ENCODE results near the gene RAI1.

Gene RAI1

GRCh38 chr17:17859909-17860765, 178.9 kb downstream of the RAI1 start:
- no peaks in the 10 kb centered on the region for H3K9me3 Mint-ChIP-seq

GRCh38 chr17:17860766-17861107, 179.5 kb downstream of the RAI1 start:
- DNase-seq (no peak), ATAC-seq (no peak)
- H3K27me3 Mint-ChIP-seq: no peaks in the 10 kb centered on the region
- no peaks in the 10 kb centered on the region for H3K36me3 Mint-ChIP-seq (ENCODE audit: low read depth)
- no peaks in the 10 kb centered on the region for H3K9me3 Mint-ChIP-seq
- H3K4me1 Mint-ChIP-seq: peaks cover 25% of the 10 kb centered on the region
- no peak overlapping the region for H3K4me3 Mint-ChIP-seq
- no peak overlapping the region for H3K27ac Mint-ChIP-seq

More at GRCh38 chr17:17859909-17860765, 178.9 kb downstream of the RAI1 start:
- peak; percentile 79 for DNase-seq
- Mint-ChIP-seq H3K27me3 (no peaks in the 10 kb centered on the region), H3K27ac (no peak overlapping the region), H3K36me3 (ENCODE audit: low read depth) (no peaks in the 10 kb centered on the region), H3K4me1 (peaks cover 31% of the 10 kb centered on the region), H3K4me3 (no peak overlapping the region)
- peak; percentile 55 for ATAC-seq

All from activated naive CD8-positive, alpha-beta T cell treated with anti-CD3 and anti-CD28 coated beads, Interleukin-2, amount 50 U/mL, for 24 hours (primary cell).